ENCODE measurements around the gene POLR2J2. TPM values are rescaled to one million over a fixed set of nuclear protein-coding genes. Genes with fewer than 3 reads are reported as not detected.
"Not testable (repeated sequence)": the region's sequence is repeated elsewhere in the genome, so short reads cannot be mapped to it uniquely, and the experiment has no call there.

POLR2J2 gene
- total and polyA plus RNA-seq, 2 of the 8 experiments (the other 6 are each of a cell fraction or from before 2014, with no cell fraction given) = 1.8 to 7.7 TPM

GRCh38 chr7:102667523-102667922 is 3.9 kb downstream of the POLR2J2 start:
- H3K4me3 ChIP-seq (ENCODE audit: extremely low read depth in 1 of 4, insufficient read depth in 2 of 4, low read depth in 3 of 4, low read length in 4 of 4); H4K20me1 ChIP-seq (replicated peaks in 1 of 2; ENCODE audit: control insufficient read depth in 1 of 2, insufficient read depth in 2 of 2, low read length in 2 of 2); H2AK5ac ChIP-seq (ENCODE audit: low read depth, low read length); H3K36me3 ChIP-seq (ENCODE audit: control insufficient read depth in 2 of 4, insufficient read depth in 4 of 4, low read length in 3 of 4); H2AFZ ChIP-seq (ENCODE audit: low read length); H3K4me1 ChIP-seq (replicated peaks in 1 of 4; ENCODE audit: control insufficient read depth in 3 of 4, insufficient read depth in 4 of 4, low read length in 3 of 4); H3K9ac ChIP-seq (replicated peaks in 1 of 4; ENCODE audit: extremely low read depth in 1 of 4, low read depth in 3 of 4, low read length in 3 of 4); H3K79me2 ChIP-seq (ENCODE audit: control insufficient read depth in 1 of 2, insufficient read depth in 2 of 2, low read length in 2 of 2); H3K4me2 ChIP-seq (ENCODE audit: insufficient read depth in 1 of 2, low read depth in 2 of 2, low read length in 2 of 2); H4K91ac ChIP-seq (replicated peaks; ENCODE audit: insufficient read length, low read length); H2BK5ac ChIP-seq (ENCODE audit: low read depth, low read length); H3K27ac ChIP-seq (ENCODE audit: low read depth, low read length); H3K56ac ChIP-seq (replicated peaks; ENCODE audit: insufficient read length, low read depth, low read length); H3K14ac ChIP-seq (ENCODE audit: insufficient read length); H3K27me3 ChIP-seq (replicated peaks in 1 of 4; ENCODE audit: control insufficient read depth in 3 of 4, extremely low read depth in 1 of 4, insufficient read depth in 3 of 4, low read length in 3 of 4); H3K23me2 ChIP-seq (ENCODE audit: low read depth, low read length); H2BK120ac ChIP-seq (replicated peaks; ENCODE audit: low read depth, low read length); POLR2A ChIA-PET (ENCODE audit: partially characterized antibody); FAIRE-seq; H2BK20ac ChIP-seq (ENCODE audit: low read length); H3K4ac ChIP-seq (replicated peaks; ENCODE audit: insufficient read length, low read depth, low read length); H3K9me3 ChIP-seq (ENCODE audit: insufficient read depth in 2 of 2, low read depth in 1 of 2, low read length in 1 of 2); H4K8ac ChIP-seq (ENCODE audit: extremely low read depth, insufficient read depth, low read length); H4K5ac ChIP-seq (ENCODE audit: insufficient read length, low read depth, low read length); H2BK15ac ChIP-seq (ENCODE audit: low read length); H3K18ac ChIP-seq (ENCODE audit: extremely low read depth, low read length); H3K79me1 ChIP-seq (ENCODE audit: low read depth, low read length); H3K23ac ChIP-seq (ENCODE audit: insufficient read length); CTCF ChIA-PET (ENCODE audit: partially characterized antibody); DNase-seq (ENCODE audit: low read depth in 1 of 2, low spot score in 2 of 2); H2BK12ac ChIP-seq (ENCODE audit: low read depth, low read length): not testable (repeated sequence)
- WGBS, 2 experiments (ENCODE audit: extremely low coverage in 1 of 2, insufficient coverage in 1 of 2, insufficient read length in 1 of 2, insufficient replicate concordance in 2 of 2, low coverage in 1 of 2, low lambda C conversion rate in 2 of 2, missing lambda C conversion rate in 1 of 2) = 95% methylated on average over 8 of the region's 14 CpGs; no CpG with 5 or more reads in 1 of the 2 experiments

GRCh38 chr7:102666850-102667249 is 4.6 kb downstream of the POLR2J2 start:
- H3K4ac ChIP-seq (replicated peaks; ENCODE audit: insufficient read length, low read depth, low read length); H3K36me3 ChIP-seq (ENCODE audit: control insufficient read depth in 2 of 4, insufficient read depth in 4 of 4, low read length in 3 of 4); H3K4me1 ChIP-seq (replicated peaks in 1 of 4; ENCODE audit: control insufficient read depth in 3 of 4, insufficient read depth in 4 of 4, low read length in 3 of 4); H2AFZ ChIP-seq (ENCODE audit: low read length); H3K27ac ChIP-seq (ENCODE audit: low read depth, low read length); H3K79me1 ChIP-seq (ENCODE audit: low read depth, low read length); H3K4me3 ChIP-seq (ENCODE audit: extremely low read depth in 1 of 4, insufficient read depth in 2 of 4, low read depth in 3 of 4, low read length in 4 of 4); H2BK120ac ChIP-seq (replicated peaks; ENCODE audit: low read depth, low read length); H2BK20ac ChIP-seq (ENCODE audit: low read length); H4K91ac ChIP-seq (replicated peaks; ENCODE audit: insufficient read length, low read length); H2BK15ac ChIP-seq (ENCODE audit: low read length); H4K5ac ChIP-seq (ENCODE audit: insufficient read length, low read depth, low read length); H4K8ac ChIP-seq (ENCODE audit: extremely low read depth, insufficient read depth, low read length); H3K4me2 ChIP-seq (ENCODE audit: insufficient read depth in 1 of 2, low read depth in 2 of 2, low read length in 2 of 2); H2AK5ac ChIP-seq (ENCODE audit: low read depth, low read length); H3K9ac ChIP-seq (replicated peaks in 1 of 4; ENCODE audit: extremely low read depth in 1 of 4, low read depth in 3 of 4, low read length in 3 of 4); H3K56ac ChIP-seq (replicated peaks; ENCODE audit: insufficient read length, low read depth, low read length); DNase-seq (ENCODE audit: low read depth in 1 of 2, low spot score in 2 of 2); H3K79me2 ChIP-seq (ENCODE audit: control insufficient read depth in 1 of 2, insufficient read depth in 2 of 2, low read length in 2 of 2); H3K27me3 ChIP-seq (replicated peaks in 1 of 4; ENCODE audit: control insufficient read depth in 3 of 4, extremely low read depth in 1 of 4, insufficient read depth in 3 of 4, low read length in 3 of 4); POLR2A ChIA-PET (ENCODE audit: partially characterized antibody); FAIRE-seq; H3K9me3 ChIP-seq (ENCODE audit: insufficient read depth in 2 of 2, low read depth in 1 of 2, low read length in 1 of 2); H2BK12ac ChIP-seq (ENCODE audit: low read depth, low read length); H3K18ac ChIP-seq (ENCODE audit: extremely low read depth, low read length); H3K14ac ChIP-seq (ENCODE audit: insufficient read length); CTCF ChIA-PET (ENCODE audit: partially characterized antibody); H3K23ac ChIP-seq (ENCODE audit: insufficient read length); H4K20me1 ChIP-seq (replicated peaks in 1 of 2; ENCODE audit: control insufficient read depth in 1 of 2, insufficient read depth in 2 of 2, low read length in 2 of 2); H3K23me2 ChIP-seq (ENCODE audit: low read depth, low read length); H2BK5ac ChIP-seq (ENCODE audit: low read depth, low read length): not testable (repeated sequence)
- WGBS, 2 experiments (ENCODE audit: extremely low coverage in 1 of 2, insufficient coverage in 1 of 2, insufficient read length in 1 of 2, insufficient replicate concordance in 2 of 2, low coverage in 1 of 2, low lambda C conversion rate in 2 of 2, missing lambda C conversion rate in 1 of 2) = no CpG with 5 or more reads among the region's 16 CpGs
